ENCODE data around the gene SLC43A3. TPM values are rescaled to one million over a fixed set of nuclear protein-coding genes. Genes with fewer than 3 reads are reported as not detected.

The SLC43A3 gene
- total RNA-seq, 1 experiment from 2014 or later = 21.4 TPM

GRCh38 chr11:57378186-57378585, 48.7 kb downstream of the SLC43A3 start:
- Mint-ChIP-seq H3K9me3 (no peaks in the 10 kb centered on the region), H3K27me3 (ENCODE audit: low read depth) (peaks cover 53% of the 10 kb centered on the region), H3K36me3 (ENCODE audit: insufficient read depth in 1 of 3, low read depth in 3 of 3) (no peaks in the 10 kb centered on the region), H3K4me3 (no peak overlapping the region), H3K27ac (no peak overlapping the region), H3K4me1 (peaks cover 3 to 15% of the 10 kb centered on the region in 2 experiments)
- H3K23ac ChIP-seq (ENCODE audit: insufficient read length, low read depth, low read length) = no peak overlapping the region
- no peak for TF ChIP-seq CTCF (conservative IDR thresholded peaks at IDR 0.05)
- H3K14ac ChIP-seq (ENCODE audit: insufficient read depth, low read length) = no peak overlapping the region
- H2BK5ac ChIP-seq (ENCODE audit: insufficient read length, low read length) = no peak overlapping the region
- no peaks in the 10 kb centered on the region for H3K9me3 ChIP-seq (ENCODE audit: control insufficient read depth, low read depth, low read length)
- no peak overlapping the region for H2BK15ac ChIP-seq (ENCODE audit: low read depth, low read length)
- no peak overlapping the region for H2BK20ac ChIP-seq (ENCODE audit: low read depth, low read length, poor library complexity, severe bottlenecking)
- no peaks in the 10 kb centered on the region for H3K79me2 ChIP-seq (ENCODE audit: insufficient read depth, low read length)
- H3K4me2 ChIP-seq (ENCODE audit: insufficient read depth, insufficient read length, low read length) = no peak overlapping the region
- no peak overlapping the region for H2BK120ac ChIP-seq (ENCODE audit: low read depth, low read length, poor library complexity, severe bottlenecking)
- H3K79me1 ChIP-seq (ENCODE audit: insufficient read depth, low read depth, low read length, poor library complexity, severe bottlenecking) = no peaks in the 10 kb centered on the region
- no peak overlapping the region for H4K91ac ChIP-seq (ENCODE audit: insufficient read length, low read depth, low read length)
- no peak overlapping the region for H3K18ac ChIP-seq (ENCODE audit: insufficient read length, low read depth, low read length)
- no peaks in the 10 kb centered on the region for H3K23me2 ChIP-seq (ENCODE audit: insufficient read length, low read depth, low read length, poor library complexity, severe bottlenecking)
- H3K4ac ChIP-seq (ENCODE audit: low read depth, low read length) = no peak overlapping the region
- H3K27ac ChIP-seq (ENCODE audit: insufficient read length, low read depth, low read length) = no peak overlapping the region
- no peak overlapping the region for H2AK5ac ChIP-seq (ENCODE audit: insufficient read length, low read length)
- H4K8ac ChIP-seq (replicated peaks; ENCODE audit: insufficient read length, low read depth, low read length) = no peak overlapping the region
- H3K56ac ChIP-seq (ENCODE audit: insufficient read length, low read depth, low read length) = no peak overlapping the region
- DNase-seq = no peak
- no peak overlapping the region for H2BK12ac ChIP-seq (ENCODE audit: insufficient read length, low read depth, low read length)
- H2AFZ ChIP-seq (ENCODE audit: low read length) = no peak overlapping the region
- no peak overlapping the region for H4K5ac ChIP-seq (ENCODE audit: insufficient read length, low read depth, low read length)
- no peak overlapping the region for H3K9ac ChIP-seq (ENCODE audit: extremely low read depth, insufficient read length, low read length)
- no peaks in the 10 kb centered on the region; the same call in 1 of the 2 replicates for H3K4me1 ChIP-seq (ENCODE audit: insufficient read depth, low read length)
- no peak overlapping the region for H3T11ph ChIP-seq (ENCODE audit: low read length)
- no peaks in the 10 kb centered on the region; the same call in 1 of the 2 replicates for H3K27me3 ChIP-seq (ENCODE audit: insufficient read depth, low read length)
- H4K20me1 ChIP-seq (ENCODE audit: control insufficient read depth, insufficient read depth, insufficient read length) = no peaks in the 10 kb centered on the region

Measured in H9 (cell line).